HG03097 (cell line): ENCODE measurements around the gene PPM1H.
"Not testable (repeated sequence)": the region's sequence is repeated elsewhere in the genome, so short reads cannot be mapped to it uniquely, and the experiment has no call there.

Source experiments
- ATAC-seq: cut with Tn5 transposase; IDR thresholded peaks from one replicate; pipeline ENCODE4 v1.9.1; 2021; ENCODE audit not compliant: unreplicated experiment, low FRiP score

Gene PPM1H

GRCh38 chr12:62744551-62744950 lies 190.4 kb downstream of the PPM1H start:
- no peak for ATAC-seq

- ATAC-seq = no peak
Measured at GRCh38 chr12:62739266-62740015, 195.5 kb downstream of the PPM1H start.

GRCh38 chr12:62738616-62739015 lies 196.3 kb downstream of the PPM1H start:
- ATAC-seq = no peak

GRCh38 chr12:62738105-62738504 lies 196.8 kb downstream of the PPM1H start:
- no peak for ATAC-seq

- no peak for ATAC-seq
Measured at GRCh38 chr12:62737615-62738014, 197.3 kb downstream of the PPM1H start.

- no peak for ATAC-seq
Measured at GRCh38 chr12:62737188-62737587, 197.8 kb downstream of the PPM1H start.

- ATAC-seq = no peak
Measured at GRCh38 chr12:62736596-62736995, 198.4 kb downstream of the PPM1H start.

- no peak for ATAC-seq
Measured at GRCh38 chr12:62732861-62733427, 202.0 kb downstream of the PPM1H start.

GRCh38 chr12:62731055-62731820 lies 203.7 kb downstream of the PPM1H start:
- ATAC-seq = no peak

GRCh38 chr12:62730649-62731048 lies 204.3 kb downstream of the PPM1H start:
- no peak for ATAC-seq

- ATAC-seq = not testable (repeated sequence)
Measured at GRCh38 chr12:62729579-62730544, 205.1 kb downstream of the PPM1H start.

GRCh38 chr12:62728741-62729140 lies 206.2 kb downstream of the PPM1H start:
- no peak for ATAC-seq

- no peak for ATAC-seq
Measured at GRCh38 chr12:62726471-62726980, 208.4 kb downstream of the PPM1H start.

- no peak for ATAC-seq
Measured at GRCh38 chr12:62725781-62726180, 209.2 kb downstream of the PPM1H start.

GRCh38 chr12:62724947-62725451 lies 210.0 kb downstream of the PPM1H start:
- ATAC-seq = no peak

- ATAC-seq = no peak
Measured at GRCh38 chr12:62724285-62724684, 210.7 kb downstream of the PPM1H start.

- ATAC-seq = no peak
Measured at GRCh38 chr12:62722971-62723680, 211.8 kb downstream of the PPM1H start.

GRCh38 chr12:62720661-62721330 lies 214.2 kb downstream of the PPM1H start:
- no peak for ATAC-seq

GRCh38 chr12:62720025-62720424 lies 214.9 kb downstream of the PPM1H start:
- no peak for ATAC-seq
